ENCODE data around the gene IL19. TPM values are rescaled to one million over a fixed set of nuclear protein-coding genes. Genes with fewer than 3 reads are reported as not detected.

Gene IL19
- total RNA-seq, 4 donors from 2014 or later, result not detected

GRCh38 chr1:206805357-206805756, 34.8 kb downstream of the IL19 start:
- Histone ChIP-seq H3K27ac (no peak overlapping the region), H3K4me1 (peaks cover 0 to 7% (median 4%) of the 10 kb centered on the region in 4 donors), H3K4me3 (no peak overlapping the region), H3K9me3 (no peaks in the 10 kb centered on the region), H3K27me3 (no peaks in the 10 kb centered on the region), H3K36me3 (no peaks in the 10 kb centered on the region)
- TF ChIP-seq CTCF (IDR thresholded peaks at IDR 0.05) (no peak), POLR2A (IDR thresholded peaks at IDR 0.05) (no peak)
- no peak for DNase-seq

DNA sequence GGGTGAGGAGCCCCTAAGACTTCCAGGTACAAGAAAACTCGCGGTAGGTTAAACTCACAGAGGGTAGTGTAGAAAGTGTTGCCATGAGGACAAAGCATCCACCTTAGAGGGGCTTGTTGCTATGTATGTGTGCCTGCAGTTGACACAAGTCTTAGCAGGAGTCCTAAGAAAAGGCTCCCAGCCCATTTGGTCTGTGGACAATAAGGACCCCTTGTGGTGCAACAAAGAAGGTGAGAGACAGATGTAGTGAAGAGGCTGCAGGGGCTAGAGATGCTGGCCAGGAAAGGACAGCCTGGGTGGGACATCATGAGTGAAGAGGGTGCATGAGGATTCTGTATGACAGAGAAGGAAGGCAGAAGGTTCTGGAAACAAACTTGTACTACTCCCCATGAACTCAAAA, 38.0 kb downstream of the IL19 start:
- Histone ChIP-seq H3K27me3 (no peaks in the 10 kb centered on the region), H3K36me3 (no peaks in the 10 kb centered on the region), H3K27ac (no peak overlapping the region), H3K9me3 (no peaks in the 10 kb centered on the region), H3K4me1 (peaks cover 0 to 5% (median 0%) of the 10 kb centered on the region in 4 donors), H3K4me3 (no peak overlapping the region)
- no peak for TF ChIP-seq POLR2A (IDR thresholded peaks at IDR 0.05)
- peak; percentile 29 to 48 (median 44) for TF ChIP-seq CTCF (IDR thresholded peaks at IDR 0.05)
- peak in 2 of 3 donors; percentile 42 to 64 for DNase-seq

DNA sequence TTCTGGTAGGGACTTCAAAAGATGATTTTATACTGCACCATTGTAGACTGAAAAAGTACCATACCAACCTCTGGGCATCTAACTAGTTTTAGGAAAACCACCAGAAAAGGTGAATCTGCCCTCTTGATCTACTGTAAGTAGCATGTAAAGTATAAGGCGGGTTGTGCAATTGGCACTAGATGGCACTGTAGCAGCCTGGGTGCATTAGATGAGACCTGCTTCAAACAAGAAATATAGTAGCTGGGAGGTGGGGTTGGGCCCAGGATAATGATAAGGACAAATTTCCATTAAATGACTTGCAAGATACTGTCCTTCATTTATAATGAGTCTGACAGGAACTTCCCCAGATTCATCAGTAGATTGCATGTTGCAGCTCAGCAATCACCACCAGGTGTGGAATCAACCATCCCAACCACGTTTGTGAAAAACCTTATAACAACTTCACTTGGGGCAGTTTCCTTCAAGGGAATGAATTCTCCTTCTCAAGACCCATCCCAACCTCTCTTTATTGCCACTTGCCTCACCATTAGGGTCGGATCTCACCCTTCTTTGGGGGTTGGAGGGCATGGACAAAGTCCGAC, 39.0 kb downstream of the IL19 start:
- peak in 2 of 3 donors; percentile 47 to 66 for DNase-seq
- H3K27ac ChIP-seq, result no peak overlapping the region
- no peaks in the 10 kb centered on the region for H3K36me3 ChIP-seq
- no peaks in the 10 kb centered on the region for H3K27me3 ChIP-seq
- no peak overlapping the region for H3K4me3 ChIP-seq
- TF ChIP-seq CTCF (IDR thresholded peaks at IDR 0.05) (peak in 3 of 6 experiments; percentile 23 to 47 (median 44)), POLR2A (IDR thresholded peaks at IDR 0.05) (no peak)
- no peaks in the 10 kb centered on the region for H3K4me1 ChIP-seq
- H3K9me3 ChIP-seq, result no peaks in the 10 kb centered on the region

GRCh38 chr1:206812471-206812870, 41.9 kb downstream of the IL19 start:
- TF ChIP-seq CTCF (IDR thresholded peaks at IDR 0.05) (no peak), POLR2A (IDR thresholded peaks at IDR 0.05) (no peak)
- Histone ChIP-seq H3K9me3 (no peaks in the 10 kb centered on the region), H3K4me1 (no peaks in the 10 kb centered on the region), H3K27me3 (no peaks in the 10 kb centered on the region), H3K36me3 (no peaks in the 10 kb centered on the region), H3K27ac (no peak overlapping the region), H3K4me3 (no peak overlapping the region)
- no peak for DNase-seq

DNA sequence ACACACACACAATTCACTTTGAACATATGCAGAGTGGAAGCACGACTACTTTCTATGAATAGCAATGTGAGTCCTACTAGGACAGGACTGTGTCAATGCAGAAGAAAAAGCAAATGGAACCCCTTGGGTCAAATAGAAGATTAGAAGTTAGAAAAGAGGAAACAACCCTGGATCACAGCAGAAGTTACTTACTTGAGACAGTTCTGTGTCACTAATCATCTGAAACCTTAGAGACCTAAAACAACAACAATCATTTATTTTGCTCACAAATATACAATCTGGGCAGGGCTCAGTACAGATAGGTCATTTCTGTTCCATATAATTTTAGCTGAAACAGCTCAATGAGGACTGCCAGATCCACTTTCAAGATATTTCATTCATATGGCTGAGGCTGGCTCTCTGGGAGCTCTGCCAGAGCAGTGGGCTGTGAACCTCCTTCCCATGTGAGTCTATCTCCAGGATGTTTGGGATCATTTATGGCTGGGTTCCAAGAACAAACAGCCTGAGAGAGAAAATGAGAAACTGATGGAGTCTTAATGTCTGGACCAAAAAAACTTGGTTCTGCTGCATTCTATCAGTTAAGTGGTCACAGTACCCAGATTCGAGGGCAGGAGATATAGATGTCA, 44.3 kb downstream of the IL19 start:
- Histone ChIP-seq H3K9me3 (no peaks in the 10 kb centered on the region), H3K27ac (no peak overlapping the region), H3K4me3 (no peak overlapping the region), H3K4me1 (no peaks in the 10 kb centered on the region), H3K27me3 (no peaks in the 10 kb centered on the region), H3K36me3 (no peaks in the 10 kb centered on the region)
- DNase-seq, result no peak
- TF ChIP-seq CTCF (IDR thresholded peaks at IDR 0.05), result no peak
- TF ChIP-seq POLR2A (IDR thresholded peaks at IDR 0.05), result no peak

Data from Peyer's patch (tissue), 4 donors.